Epidermal melanocyte (primary cell): ENCODE data around the gene GPR107.
A peak's percentile ranks its signal among the peaks of the same experiment; 100 is the strongest.
"Not testable (repeated sequence)": the region's sequence is repeated elsewhere in the genome, so short reads cannot be mapped to it uniquely, and the experiment has no call there.

ENCODE experiments used
- DNase-seq: peaks from one replicate; pipeline ENCODE4 v3.0.0; 2011; ENCODE audit warnings: low spot score; ENCODE audit not compliant: insufficient read length

Gene GPR107

DNA sequence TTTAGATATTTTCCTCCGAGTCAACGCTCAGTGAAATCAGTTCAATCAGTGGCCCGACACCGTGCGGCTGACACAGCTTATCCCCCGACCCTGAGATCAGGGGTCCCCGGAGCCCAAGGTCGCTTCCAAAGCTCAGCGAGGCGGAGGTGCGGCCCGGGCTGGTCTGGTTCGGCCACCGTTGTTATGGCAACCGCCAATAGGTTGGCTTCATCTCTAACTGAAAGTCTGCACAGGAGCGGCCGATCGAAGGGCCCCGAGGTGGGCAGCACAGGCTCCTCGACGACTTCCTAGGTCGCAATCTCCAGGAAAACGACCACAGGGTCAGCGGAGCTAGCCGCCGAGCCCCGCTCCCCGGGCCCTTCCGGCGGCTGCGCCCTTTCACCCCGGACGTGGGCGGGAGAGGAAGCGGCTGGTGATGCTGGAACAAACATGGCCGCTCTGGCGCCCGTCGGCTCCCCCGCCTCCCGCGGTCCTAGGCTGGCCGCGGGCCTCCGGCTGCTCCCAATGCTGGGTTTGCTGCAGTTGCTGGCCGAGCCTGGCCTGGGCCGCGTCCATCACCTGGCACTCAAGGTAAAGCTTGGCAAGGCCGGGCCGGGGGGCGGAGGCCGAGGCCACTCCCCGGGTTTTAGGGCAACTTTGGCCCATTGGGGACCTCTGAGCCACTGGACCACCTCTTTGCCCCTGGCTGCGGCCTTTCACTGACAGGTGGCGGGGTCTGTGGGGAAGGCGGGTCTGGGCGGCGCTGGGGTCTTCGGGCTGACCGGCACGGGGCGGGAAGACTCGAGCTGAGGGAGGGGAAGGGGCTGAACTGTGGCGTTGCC is at the start of gene GPR107:
Gene GPR107, plus strand, starts transcription at position 403 of the 821 bp plus-strand sequence. Its CDS starts 27 bp downstream, at position 430.
- peak; percentile 81 for DNase-seq

DNA sequence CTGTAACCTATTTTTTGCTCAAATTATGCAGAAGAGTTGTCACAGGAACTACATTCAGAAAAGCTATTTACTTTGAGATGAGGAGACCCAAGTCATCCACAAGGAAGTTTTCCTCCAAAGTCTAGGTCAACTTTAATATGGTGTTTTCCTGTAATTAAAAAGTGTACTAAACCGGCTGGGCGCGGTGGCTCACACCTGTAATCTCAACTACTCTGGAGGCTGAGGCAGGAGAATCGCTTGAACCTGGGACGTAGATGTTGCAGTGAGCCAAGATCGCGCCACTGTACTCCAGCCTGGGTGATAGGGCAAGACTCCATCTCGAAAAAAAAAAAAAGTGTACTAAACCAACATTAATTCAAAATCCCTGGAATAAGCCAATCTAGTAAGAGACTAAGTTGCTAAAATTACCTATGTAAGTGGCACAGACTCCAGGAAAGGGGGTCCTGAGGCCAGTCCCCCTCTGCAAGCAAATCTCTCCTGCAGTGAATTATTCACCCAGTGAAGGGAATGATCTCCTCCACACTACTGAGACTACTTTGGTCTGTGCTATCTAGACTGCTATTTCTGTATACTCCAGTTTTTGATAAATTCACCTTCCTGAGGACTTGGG is 49.7 kb upstream of the GPR107 start:
- no peak for DNase-seq

GRCh38 chr9:130006952-130007351 is 46.8 kb upstream of the GPR107 start:
- DNase-seq: not testable (repeated sequence)

GRCh38 chr9:130008538-130008937 is 45.2 kb upstream of the GPR107 start:
- no peak for DNase-seq

DNA sequence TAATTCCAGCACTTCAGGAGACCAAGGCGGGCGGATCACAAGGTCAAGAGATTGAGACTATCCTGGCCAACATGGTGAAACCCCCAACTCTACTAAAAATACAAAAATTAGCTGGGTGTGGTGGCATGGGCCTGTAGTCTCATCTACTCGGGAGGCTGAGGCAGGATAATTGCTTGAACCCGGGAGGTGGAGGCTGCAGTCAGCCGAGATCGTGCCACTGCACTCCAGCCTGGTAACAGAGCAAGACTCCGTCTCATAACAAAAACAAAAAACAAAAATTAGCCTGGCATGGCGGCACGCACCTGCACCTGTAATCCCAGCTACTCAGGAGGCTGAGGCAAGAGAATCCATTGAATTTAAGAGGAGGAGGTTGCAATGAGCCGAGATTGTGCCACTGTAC is 44.2 kb upstream of the GPR107 start:
- DNase-seq: not testable (repeated sequence)

- no peak for DNase-seq
These were observed 43.3 kb upstream of the GPR107 start for GRCh38 chr9:130010151-130010988.

DNA sequence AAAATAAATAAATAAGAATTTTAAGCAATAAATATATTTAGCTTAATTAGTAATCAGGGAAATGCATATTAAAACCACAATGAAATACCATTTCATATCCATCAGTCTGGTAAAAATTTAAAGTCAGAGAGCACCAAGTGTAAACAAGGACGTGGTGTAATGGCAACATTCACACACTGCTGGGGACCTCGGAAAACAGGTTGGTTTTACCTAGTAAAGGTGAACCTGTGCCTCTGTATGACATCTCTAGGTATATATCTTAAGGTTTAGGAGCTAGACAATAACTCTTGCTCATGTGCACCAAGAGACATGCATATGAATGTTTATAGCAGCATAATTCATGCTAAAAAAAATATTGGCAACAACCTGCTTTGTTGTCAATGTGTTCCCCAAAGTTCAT is 40.4 kb upstream of the GPR107 start:
- no peak for DNase-seq

DNA sequence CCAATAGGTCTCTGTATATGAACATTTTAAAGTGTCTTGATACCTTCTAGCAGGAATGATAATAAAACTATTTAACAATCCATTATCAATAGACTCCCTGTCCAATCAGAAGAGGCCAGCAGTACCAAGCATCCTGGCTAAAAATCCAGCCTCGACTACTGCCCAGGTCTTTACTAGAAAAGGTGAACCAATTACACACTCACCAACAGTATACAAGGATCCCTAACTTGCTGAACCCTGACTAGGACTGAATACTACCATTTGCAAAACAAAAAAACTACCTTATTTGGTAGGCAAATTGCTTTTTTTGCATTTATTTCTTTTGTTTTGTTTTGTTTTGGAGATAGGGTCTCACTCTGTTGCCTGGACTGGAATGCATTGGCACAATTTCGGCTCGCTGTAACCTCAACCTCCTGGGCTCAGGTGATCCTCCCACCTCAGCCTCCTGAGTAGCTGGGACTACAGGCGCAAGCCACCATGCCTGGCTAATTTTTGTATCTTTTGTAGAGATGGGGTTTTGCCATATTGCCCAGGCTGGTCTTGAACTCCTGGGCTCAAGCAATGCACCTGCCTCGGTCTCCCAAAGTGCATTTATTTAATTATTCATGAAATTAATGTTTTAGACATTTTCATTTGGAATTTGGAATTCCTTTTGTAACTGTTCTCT is 38.2 kb upstream of the GPR107 start:
- no peak for DNase-seq

GRCh38 chr9:130017076-130017475 is 36.6 kb upstream of the GPR107 start:
- DNase-seq: no peak

DNA sequence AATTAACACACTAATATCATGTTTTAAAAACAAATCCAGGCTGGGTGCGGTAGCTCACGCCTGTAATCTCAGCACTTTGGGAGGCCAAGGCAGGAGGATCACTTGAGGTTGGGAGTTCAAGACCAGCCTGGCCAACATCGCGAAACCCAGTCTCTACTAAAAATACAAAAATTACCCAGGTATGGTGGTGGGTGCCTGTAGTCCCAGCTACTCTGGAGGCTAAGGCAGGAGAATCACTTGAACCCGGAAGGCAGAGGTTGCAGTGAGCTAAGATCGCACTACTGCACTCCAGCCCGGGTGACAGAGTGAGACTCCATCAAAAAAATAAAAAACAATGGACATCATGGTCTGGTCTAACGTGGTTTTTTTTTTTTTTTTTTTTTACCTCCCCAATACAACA is 36.2 kb upstream of the GPR107 start:
- DNase-seq: not testable (repeated sequence)

DNA sequence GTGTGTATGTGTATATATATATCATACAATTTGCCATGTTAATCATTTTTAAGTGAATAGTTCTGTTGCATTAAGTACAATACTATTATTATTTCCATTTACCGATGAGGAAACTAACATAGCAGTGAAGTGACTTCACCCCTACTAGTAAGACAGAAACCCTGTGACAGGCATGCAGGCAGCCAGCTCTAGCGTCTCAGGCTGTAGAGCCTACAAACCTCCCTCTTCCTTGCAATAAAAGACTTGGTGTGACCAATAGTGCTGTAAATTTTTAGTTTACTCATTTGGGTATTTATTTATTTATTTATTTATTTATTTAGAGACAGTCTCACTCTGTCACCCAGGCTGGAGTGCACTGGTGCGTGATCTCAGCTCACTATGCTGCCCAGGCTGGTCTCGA is 35.4 kb upstream of the GPR107 start:
- no peak for DNase-seq

DNA sequence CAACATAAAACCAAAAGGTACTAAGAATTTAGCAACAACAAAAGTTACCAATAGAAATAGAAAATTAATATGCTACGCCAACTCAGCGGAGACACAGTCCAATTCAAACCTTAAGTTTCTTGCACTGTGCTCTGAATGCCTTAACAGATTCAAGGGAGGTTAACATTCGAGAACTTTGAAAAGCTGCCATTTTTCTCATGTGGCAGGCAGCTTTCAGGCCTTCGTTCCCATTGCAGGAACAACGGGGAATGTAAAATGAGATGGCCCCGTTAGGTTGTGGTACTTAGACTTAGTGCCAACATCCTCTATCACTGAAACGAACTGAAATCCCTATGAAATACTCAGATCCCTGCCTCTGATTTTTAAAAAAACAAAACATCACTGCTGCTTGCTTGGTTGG is 33.1 kb upstream of the GPR107 start:
- no peak for DNase-seq

- DNase-seq: no peak
These were observed 32.6 kb upstream of the GPR107 start for GRCh38 chr9:130021123-130021522.

GRCh38 chr9:130021842-130022241 is 31.9 kb upstream of the GPR107 start:
- not testable (repeated sequence) for DNase-seq

GRCh38 chr9:130022566-130023143 is 31.1 kb upstream of the GPR107 start:
- DNase-seq: no peak

GRCh38 chr9:130023144-130023787 is 30.4 kb upstream of the GPR107 start:
- no peak for DNase-seq

DNA sequence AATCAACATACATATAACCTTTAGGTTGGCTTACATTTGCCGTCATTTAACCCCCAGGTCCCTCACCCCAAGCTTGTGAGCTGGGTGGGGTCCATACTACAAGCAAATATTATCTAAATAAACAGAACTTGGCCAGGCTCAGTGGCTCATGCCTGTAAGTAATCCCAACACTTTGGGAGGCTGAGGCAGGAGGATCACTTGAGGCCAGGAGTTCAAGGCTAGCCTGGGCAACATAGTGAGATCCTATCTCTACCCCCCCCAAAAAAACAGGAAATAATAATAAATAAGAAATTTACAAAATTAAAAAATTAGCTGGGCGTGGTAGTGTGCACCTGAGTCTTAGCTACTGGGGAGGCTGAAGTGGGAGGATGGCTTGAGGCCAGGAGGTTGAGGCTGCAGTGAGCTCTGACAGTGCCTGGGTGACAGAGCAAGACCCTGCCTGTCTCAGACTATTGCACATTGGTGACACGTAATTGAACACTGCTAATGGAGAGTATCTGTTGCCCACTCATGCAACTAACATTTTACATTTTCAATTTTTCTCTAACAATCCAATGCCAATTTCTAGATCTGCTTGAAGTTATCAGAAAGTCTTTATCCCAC is 29.6 kb upstream of the GPR107 start:
- no peak for DNase-seq

DNA sequence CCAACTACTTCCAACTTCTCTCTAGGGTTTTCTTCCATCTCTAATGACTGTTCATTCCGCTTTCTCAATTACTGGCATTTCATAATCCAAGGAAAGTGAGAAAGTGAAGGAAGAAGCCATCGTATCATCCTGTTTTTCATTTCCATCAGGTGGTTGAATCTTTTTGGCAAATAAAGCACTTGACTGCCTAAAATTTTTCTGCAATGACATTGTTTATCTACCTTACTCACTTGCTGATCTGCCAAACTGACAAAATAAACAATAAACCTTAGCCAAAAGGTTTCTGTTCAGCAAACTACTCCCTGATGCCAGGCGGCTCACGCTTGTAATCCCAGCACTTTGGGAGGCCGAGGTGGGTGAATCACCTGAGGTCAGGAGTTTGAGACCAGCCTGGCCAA is 29.1 kb upstream of the GPR107 start:
- no peak for DNase-seq

- no peak for DNase-seq
These were observed 26.9 kb upstream of the GPR107 start for GRCh38 chr9:130026583-130027340.
